Pulmonary artery endothelial cell (primary cell): Measurements from ENCODE around the gene SLC26A5. TPM values are rescaled to one million over a fixed set of nuclear protein-coding genes. Genes with fewer than 3 reads are reported as not detected.
"Not testable (repeated sequence)": the region's sequence is repeated elsewhere in the genome, so short reads cannot be mapped to it uniquely, and the experiment has no call there.

ENCODE experiments used
- DNase-seq: peaks from one replicate; pipeline ENCODE4 v3.0.0-alpha.2; 2011; ENCODE audit warnings: low read depth, low spot score
- total RNA-seq: library from RNA; depleted of rRNA; stranded (reverse); fragments of >200 nt; gene quantifications from 2 replicates; pipeline ENCODE4 v1.2.3, GENCODE V29; 2014

The SLC26A5 gene
- total RNA-seq = not detected in 2 replicates

DNA sequence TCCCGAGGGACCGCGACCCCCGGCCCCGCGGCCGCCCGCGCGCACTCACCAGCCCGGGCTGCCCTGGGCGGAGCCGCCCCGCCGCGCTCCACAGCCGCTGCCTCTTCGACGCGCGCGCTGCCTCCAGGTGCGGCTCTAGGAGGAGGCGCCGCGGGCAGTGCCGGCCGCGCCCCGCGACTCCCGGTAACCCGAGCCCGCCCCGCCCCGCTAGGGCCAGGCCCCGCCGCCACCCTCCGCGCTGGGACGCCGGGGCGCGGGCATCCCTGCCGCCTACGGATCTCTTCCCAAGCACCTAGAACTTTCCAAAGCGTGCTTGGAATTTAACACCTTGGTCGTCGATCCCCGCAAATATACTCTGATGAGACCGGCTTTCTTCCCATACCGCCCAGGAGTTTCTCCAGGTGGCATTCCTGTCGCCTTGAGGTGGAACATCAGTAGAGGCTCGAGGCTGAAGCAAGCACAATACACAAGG is at the start of gene SLC26A5:
Gene SLC26A5, minus strand, starts transcription at position 159 of the 472 bp plus-strand sequence. CDS start 24,693 bp downstream, outside the sequence.
- no peak for DNase-seq

GRCh38 chr7:103487419-103487818 is 41.4 kb upstream of the SLC26A5 start:
- no peak for DNase-seq

DNA sequence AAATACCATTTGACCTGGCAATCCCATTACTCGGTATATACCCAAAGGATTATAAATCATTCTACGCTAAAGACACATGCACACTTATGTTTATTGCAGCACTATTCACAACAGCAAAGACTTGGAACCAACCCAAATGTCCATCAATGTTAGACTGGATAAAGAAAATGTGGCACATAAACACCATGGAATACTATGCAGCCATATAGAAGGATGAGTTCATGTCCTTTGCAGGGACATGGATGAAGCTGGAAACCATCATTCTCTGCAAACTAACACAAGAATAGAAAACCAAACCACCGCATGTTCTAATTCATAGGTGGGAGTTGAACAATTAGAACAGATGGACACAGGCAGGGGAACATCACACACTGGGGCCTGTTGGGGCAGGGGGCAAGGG is 40.9 kb upstream of the SLC26A5 start:
- not testable (repeated sequence) for DNase-seq

GRCh38 chr7:103480771-103481170 is 34.8 kb upstream of the SLC26A5 start:
- no peak for DNase-seq

- DNase-seq = no peak
These were observed 28.9 kb upstream of the SLC26A5 start for GRCh38 chr7:103474956-103475355.

- DNase-seq = no peak
These were observed 23.3 kb upstream of the SLC26A5 start for GRCh38 chr7:103469095-103469948.

- no peak for DNase-seq
These were observed 20.8 kb upstream of the SLC26A5 start for GRCh38 chr7:103466814-103467213.

- DNase-seq = no peak
These were observed 16.4 kb upstream of the SLC26A5 start for GRCh38 chr7:103462358-103462757.

DNA sequence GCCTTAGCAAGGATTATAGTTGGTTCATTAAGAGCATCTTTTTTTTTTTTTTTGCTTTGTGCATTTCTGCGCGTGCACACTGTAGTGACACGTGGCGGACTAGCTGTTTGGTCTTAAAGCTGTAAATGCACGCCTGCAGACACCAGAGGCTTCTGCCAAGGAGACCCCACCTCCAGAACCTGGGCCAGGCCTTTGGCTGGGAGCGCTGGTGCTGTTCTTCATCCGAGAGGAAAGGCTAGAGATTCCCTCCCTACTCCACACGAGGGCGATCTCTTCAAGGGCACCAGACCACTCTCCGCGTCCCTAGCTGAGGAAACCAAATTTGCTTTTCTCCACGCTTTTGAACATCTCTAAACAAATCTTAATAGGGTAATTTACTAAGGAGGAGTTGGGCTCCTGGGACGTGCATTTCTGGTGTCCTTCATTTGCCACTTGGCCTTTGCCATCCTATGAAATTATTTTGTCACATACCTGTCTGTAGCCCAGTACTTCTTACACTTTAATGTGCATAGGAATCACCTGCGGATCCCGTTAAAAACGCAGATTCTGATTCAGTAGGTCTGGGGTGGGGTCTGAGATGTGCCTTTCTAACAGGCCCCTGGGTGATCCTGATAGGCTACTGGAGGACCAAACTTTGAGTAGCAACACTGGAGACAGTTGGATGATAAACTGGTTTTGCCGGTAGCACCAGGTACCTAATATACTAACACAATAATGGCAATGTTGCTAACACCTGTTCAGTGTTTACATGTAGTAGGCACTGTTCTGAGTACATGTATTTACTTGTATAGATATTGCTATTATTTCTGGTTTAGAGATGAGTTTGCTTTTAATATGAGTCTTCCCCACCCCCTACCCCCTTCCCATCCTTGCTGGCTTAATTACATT is 1.3 kb upstream of the SLC26A5 start:
- DNase-seq = no peak

DNA sequence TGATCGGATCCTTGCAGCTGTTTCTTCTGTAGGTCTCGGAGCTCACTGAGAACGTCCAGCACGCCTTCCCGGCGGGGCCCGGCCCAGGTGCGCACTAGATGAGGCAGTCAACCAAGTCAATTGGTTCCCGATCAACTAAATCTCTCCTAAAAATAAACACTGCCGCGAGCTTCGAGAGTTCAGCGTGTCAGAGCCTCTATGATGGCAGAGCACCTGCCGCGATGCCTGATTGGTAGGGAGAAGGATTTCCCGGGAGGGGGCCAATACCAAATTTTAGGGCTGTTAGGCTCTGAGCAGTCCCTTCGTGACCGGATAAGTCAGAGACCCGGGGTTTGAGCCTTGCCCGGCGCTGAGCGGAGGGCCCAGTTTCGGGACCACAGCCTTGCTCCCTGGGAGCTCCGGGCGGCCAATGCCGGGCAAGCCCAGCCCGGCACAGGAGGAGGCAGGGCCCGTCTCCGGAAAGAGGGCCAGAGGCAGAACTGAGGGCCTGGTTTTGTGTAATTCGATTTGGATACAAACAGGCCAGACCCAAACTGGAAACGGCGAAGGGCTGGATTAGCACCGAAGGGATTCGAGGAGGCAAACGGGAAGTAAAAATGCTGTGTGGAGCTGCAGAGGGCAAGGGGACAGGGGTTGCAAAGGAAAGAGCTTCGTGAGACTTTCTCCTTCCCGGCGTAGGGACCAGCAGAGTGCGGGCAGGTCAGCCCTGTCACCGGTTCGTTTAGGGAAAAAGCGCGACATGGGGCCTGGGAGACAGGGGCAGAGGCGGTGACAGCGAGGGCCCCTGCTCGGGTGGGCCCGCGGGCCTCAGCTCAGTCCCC is 569 bp downstream of the SLC26A5 start:
- DNase-seq = no peak

DNA sequence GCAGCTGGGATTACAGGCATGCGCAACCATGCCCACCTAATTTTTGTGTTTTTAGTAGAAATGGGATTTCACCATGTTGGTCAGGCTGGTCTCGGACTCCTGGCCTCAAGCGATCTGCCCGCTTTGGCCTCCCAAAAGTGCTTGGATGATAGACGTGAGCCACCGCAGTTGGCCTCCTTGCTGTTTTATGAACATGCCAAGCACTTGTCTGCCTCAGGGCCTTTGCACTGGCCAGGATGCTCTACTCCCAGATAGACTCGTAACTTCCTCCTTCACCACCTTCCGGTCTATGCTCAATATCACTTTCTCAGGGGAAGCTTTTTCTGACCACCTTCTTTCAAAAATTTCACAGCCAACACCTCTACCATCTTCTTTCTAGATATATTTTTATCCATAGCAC is 6.3 kb downstream of the SLC26A5 start:
- DNase-seq = no peak

GRCh38 chr7:103437623-103438022 is 8.4 kb downstream of the SLC26A5 start:
- DNase-seq = no peak

- DNase-seq = no peak
These were observed 13.3 kb downstream of the SLC26A5 start for GRCh38 chr7:103432712-103433111.

DNA sequence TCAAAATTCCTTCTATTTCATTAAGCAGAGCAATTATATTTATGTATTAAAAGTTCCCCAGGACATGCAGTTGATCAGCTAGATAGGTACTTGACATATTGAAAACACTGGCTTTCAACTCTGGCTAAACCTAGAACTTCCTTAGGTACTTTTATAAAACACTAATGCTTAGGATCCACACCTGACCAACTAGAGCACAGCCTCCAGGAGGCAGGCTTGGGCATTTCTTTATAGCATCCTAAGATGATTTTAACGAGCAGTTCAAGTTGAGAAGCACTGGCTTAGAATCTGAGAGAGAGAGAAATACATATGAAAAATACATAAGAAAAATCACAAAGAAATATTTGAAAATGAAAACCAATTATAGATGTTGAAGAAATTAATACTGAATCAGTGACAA is 20.8 kb downstream of the SLC26A5 start:
- DNase-seq = no peak

DNA sequence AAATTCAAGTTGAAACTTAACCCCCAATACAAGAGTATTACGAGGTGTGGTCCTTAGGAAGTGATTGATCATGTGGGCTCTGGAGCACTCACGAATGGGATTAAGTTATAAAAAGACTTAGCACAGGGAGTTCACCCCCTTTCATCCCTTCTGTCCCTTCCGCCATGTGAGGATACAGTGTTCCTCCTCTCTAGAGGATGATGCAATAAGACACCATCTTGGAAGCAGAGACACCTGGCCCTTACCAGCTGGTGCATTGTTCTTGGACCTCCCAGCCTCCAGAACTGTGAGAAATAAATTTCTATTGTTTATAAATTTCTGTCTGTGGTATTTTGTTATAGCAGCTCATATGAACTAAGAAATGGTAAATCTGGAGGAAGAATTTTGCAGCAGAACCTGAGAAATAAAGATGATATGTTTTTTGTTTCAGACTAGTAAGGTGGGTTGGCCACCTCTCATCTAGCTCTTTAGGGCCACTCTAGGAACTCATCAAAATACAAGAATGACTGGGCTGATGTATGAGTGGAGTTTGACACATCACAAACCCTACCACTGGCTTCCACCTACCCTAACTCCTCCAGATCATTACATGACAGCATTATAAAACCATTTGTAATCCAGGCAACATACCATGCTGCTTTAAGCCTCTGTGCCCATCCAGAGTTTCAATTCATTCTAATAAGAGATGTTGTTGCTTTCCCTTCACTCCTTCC is 22.4 kb downstream of the SLC26A5 start:
- DNase-seq = no peak

DNA sequence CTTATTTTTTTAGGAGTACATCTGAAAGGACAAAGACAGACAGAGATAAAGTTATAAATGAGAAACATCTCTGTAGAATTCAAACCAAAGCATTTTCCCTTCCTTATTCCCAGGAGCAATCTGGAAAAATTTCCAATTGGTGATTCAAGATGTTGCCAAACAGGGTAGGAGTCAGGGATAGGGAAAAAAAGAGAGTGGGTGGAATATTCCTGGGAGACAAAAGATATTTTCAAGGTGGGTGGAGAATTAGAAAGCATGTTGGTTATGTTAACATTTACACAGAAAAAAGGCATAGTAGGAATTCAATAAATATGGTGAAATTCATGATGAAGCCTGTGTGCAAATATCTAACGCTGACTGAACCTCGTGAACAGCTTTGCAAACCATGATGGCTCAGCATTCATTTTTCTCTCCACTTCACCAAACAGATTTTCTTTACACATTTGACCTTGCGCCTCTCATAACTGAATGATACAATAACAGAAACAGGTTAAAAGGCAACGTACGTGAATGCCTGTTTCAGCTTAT is 25.1 kb downstream of the SLC26A5 start:
- DNase-seq = no peak

GRCh38 chr7:103418241-103418640 is 27.8 kb downstream of the SLC26A5 start:
- DNase-seq = no peak

- DNase-seq = no peak
These were observed 32.6 kb downstream of the SLC26A5 start for GRCh38 chr7:103413407-103413806.

DNA sequence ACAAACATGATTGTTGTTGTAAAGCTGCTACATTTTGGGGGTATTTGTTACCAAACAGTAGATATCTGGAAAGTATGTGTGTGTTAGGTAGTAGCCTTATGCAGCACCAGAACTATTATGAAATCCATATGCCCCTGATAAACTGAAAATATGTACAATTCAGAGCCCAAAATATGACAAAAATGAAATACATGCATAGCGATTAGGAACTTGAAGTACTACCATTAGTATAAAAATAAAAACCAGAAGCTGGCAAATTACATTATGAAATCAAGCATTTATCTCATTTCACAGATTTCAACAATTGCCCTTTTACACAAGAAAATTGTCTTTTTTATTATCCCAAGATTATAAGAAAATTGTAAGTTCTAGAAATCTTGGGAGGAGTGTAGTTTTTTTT is 33.9 kb downstream of the SLC26A5 start:
- DNase-seq = no peak
